Vagina (tissue), 2 donors: ENCODE measurements around the gene CEACAM21.

ENCODE experiments used
- CTCF ChIP-seq, 3 experiments: fragments of 450-650 bp in 2 of 3; fragments of 200-600 bp in 1 of 3; sonication (generic) in 1 of 3; IDR thresholded peaks; one replicate each; pipeline ENCODE4 v1.5.1; 2017 to 2019; ENCODE audit warnings: antibody characterized with exemption in 3 of 3, mild to moderate bottlenecking in 2 of 3, moderate library complexity in 2 of 3
- POLR2A ChIP-seq, 2 donors: fragments of 450-650 bp; IDR thresholded peaks; one replicate each; pipeline ENCODE4 v1.6.1; 2017; ENCODE audit warnings: antibody characterized with exemption in 2 of 2, mild to moderate bottlenecking in 2 of 2, moderate library complexity in 2 of 2
- POLR2AphosphoS5 ChIP-seq, 2 donors: sonication (generic); formaldehyde crosslinking; IDR thresholded peaks; one replicate each; pipeline ENCODE4 v1.9.0; 2017; ENCODE audit warnings: antibody characterized with exemption in 2 of 2, mild to moderate bottlenecking in 2 of 2, low read depth in 1 of 2; ENCODE audit not compliant: insufficient read depth in 1 of 2

GRCh38 chr19:41624937-41625336, 49.0 kb downstream of the CEACAM21 start:
- TF ChIP-seq POLR2AphosphoS5 (IDR thresholded peaks at IDR 0.05; ENCODE audit: insufficient read depth in 1 of 2, low read depth in 1 of 2) (no peak), CTCF (IDR thresholded peaks at IDR 0.05) (no peak), POLR2A (IDR thresholded peaks at IDR 0.05) (no peak)
